ENCODE data around the gene NIPAL3. TPM values are rescaled to one million over a fixed set of nuclear protein-coding genes. Genes with fewer than 3 reads are reported as not detected.

Gene NIPAL3
- total RNA-seq, 1 experiment from 2014 or later, result 16.6 TPM

DNA sequence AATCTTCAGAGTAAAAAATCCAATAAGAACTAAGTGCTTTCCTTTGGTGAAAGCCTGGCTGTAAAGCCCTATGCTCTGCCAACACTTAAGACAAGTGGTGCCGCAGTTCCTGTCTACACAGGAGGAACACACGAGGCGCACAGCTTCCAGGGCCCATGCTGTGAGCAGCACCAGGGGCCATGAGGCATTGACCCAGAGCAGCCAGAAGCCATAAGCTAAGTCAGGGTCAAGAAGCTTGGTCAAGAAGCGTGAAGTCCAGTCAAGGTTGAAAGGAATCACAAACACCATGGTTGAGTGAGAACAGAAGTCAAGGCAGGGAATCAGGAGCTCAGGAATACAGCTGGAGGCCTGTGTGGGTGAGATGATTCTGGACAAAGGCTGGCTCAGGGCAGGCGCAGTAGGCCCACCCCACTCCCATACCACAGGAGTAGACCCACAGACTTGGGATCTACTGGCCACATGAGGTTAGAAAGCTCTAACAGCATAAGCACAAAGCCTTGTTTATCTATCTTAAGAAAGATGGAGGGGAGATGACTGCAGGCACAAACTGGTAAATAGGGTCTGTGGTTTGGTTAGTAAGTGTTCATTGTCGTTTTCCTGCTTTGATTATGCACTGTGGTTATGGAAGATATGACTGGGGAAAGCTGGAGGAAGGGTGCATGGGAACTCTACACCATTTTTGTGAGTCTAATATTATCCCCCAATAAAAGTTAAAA, 44.1 kb downstream of the NIPAL3 start:
- Histone ChIP-seq H3K9ac (ENCODE audit: low read length) (no peak overlapping the region), H3K27ac (ENCODE audit: low read depth, low read length) (no peak overlapping the region), H3K27me3 (ENCODE audit: insufficient read depth, low read length) (no peaks in the 10 kb centered on the region), H3K4me3 (replicated peaks in 1 of 2; ENCODE audit: low read depth in 1 of 2, low read length in 2 of 2) (no peak overlapping the region), H3K9me3 (ENCODE audit: control insufficient read depth in 1 of 2, insufficient read depth in 1 of 2, low read depth in 1 of 2, low read length in 2 of 2) (no peaks in the 10 kb centered on the region), H3K4me2 (ENCODE audit: low read length) (no peak overlapping the region), H3K36me3 (ENCODE audit: control insufficient read depth in 1 of 2, insufficient read depth in 2 of 2, low read length in 2 of 2) (no peaks in the 10 kb centered on the region), H3K4me1 (ENCODE audit: control insufficient read depth in 1 of 2, insufficient read depth in 2 of 2, low read length in 2 of 2) (peaks cover 0 to 8% of the 10 kb centered on the region in 2 experiments; a peak in 2 of 4 replicates), H4K20me1 (ENCODE audit: insufficient read depth) (no peaks in the 10 kb centered on the region), H3K79me2 (ENCODE audit: insufficient read depth, low read length) (no peaks in the 10 kb centered on the region), H3K9me2 (ENCODE audit: insufficient read depth) (no peaks in the 10 kb centered on the region), H2AFZ (ENCODE audit: low read depth, low read length, poor library complexity, severe bottlenecking) (no peak overlapping the region)
- intact Hi-C loops (cut with micrococcal nuclease), result no loop called here
- ChIA-PET POLR2A (no interaction called here), RAD21 (ENCODE audit: low non-redundant PET in 1 of 2, low total read pairs in 2 of 2, uncharacterized antibody in 2 of 2, unreplicated experiment in 2 of 2) (no interaction called here), CTCF (interaction anchor here (1.6 kb wide), 1 partner anchor 67 kb away, joined by 4 read pairs; no protein-coding TSS in a partner anchor)
- TF ChIP-seq JUND (IDR thresholded peaks at IDR 0.05), result no peak
- TF ChIP-seq, protein P1, sequence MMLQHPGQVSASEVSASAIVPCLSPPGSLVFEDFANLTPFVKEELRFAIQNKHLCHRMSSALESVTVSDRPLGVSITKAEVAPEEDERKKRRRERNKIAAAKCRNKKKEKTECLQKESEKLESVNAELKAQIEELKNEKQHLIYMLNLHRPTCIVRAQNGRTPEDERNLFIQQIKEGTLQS (IDR thresholded peaks at IDR 0.05), result no peak
- no peak for TF ChIP-seq CBX3 (IDR thresholded peaks at IDR 0.05; ENCODE audit: low read depth)
- TF ChIP-seq, protein P2, sequence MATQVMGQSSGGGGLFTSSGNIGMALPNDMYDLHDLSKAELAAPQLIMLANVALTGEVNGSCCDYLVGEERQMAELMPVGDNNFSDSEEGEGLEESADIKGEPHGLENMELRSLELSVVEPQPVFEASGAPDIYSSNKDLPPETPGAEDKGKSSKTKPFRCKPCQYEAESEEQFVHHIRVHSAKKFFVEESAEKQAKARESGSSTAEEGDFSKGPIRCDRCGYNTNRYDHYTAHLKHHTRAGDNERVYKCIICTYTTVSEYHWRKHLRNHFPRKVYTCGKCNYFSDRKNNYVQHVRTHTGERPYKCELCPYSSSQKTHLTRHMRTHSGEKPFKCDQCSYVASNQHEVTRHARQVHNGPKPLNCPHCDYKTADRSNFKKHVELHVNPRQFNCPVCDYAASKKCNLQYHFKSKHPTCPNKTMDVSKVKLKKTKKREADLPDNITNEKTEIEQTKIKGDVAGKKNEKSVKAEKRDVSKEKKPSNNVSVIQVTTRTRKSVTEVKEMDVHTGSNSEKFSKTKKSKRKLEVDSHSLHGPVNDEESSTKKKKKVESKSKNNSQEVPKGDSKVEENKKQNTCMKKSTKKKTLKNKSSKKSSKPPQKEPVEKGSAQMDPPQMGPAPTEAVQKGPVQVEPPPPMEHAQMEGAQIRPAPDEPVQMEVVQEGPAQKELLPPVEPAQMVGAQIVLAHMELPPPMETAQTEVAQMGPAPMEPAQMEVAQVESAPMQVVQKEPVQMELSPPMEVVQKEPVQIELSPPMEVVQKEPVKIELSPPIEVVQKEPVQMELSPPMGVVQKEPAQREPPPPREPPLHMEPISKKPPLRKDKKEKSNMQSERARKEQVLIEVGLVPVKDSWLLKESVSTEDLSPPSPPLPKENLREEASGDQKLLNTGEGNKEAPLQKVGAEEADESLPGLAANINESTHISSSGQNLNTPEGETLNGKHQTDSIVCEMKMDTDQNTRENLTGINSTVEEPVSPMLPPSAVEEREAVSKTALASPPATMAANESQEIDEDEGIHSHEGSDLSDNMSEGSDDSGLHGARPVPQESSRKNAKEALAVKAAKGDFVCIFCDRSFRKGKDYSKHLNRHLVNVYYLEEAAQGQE (IDR thresholded peaks at IDR 0.05; ENCODE audit: low read depth), result no peak
- no peak for TF ChIP-seq YY1 (IDR thresholded peaks at IDR 0.05; ENCODE audit: extremely low read depth, insufficient replicate concordance, low read depth, low read length)
- TF ChIP-seq POLR2A (IDR thresholded peaks at IDR 0.05; ENCODE audit: borderline replicate concordance, extremely low read depth, insufficient read depth, insufficient read length), result no peak
- no peak for TF ChIP-seq SIN3A (IDR thresholded peaks at IDR 0.05; ENCODE audit: low read depth)
- TF ChIP-seq FOSL1 (IDR thresholded peaks at IDR 0.05; ENCODE audit: low read depth), result no peak
- no peak for TF ChIP-seq SP1 (IDR thresholded peaks at IDR 0.05; ENCODE audit: low read depth)
- no peak for TF ChIP-seq EZH2 (IDR thresholded peaks at IDR 0.05)
- DNase-seq (ENCODE audit: low read depth, low spot score) (no peak), ATAC-seq (no peak)
- BruUV-seq (replicated peaks), result no TSS peak

All from HCT116 (cell line).